ENCODE data around the gene TLCD3B.

Gene TLCD3B

GRCh38 chr16:30054451-30054850 is 23.4 kb upstream of the TLCD3B start:
- no peak for TF ChIP-seq CTCF (IDR thresholded peaks at IDR 0.05; ENCODE audit: insufficient read depth, low read length, poor library complexity, severe bottlenecking)
- Histone ChIP-seq H3K4me3 (replicated peaks; ENCODE audit: low read depth, low read length) (no peak overlapping the region), H3K36me3 (ENCODE audit: control insufficient read depth, insufficient read depth, low read length) (no peaks in the 10 kb centered on the region), H3K27me3 (replicated peaks; ENCODE audit: control insufficient read depth, insufficient read depth, low read length) (no peaks in the 10 kb centered on the region)
- no peak for DNase-seq (ENCODE audit: extremely low read depth, insufficient read length)

- H3K4me3 ChIP-seq (replicated peaks; ENCODE audit: low read depth, low read length), result peak overlapping the region; percentile 71
- DNase-seq (ENCODE audit: extremely low read depth, insufficient read length), result no peak
- H3K27me3 ChIP-seq (replicated peaks; ENCODE audit: control insufficient read depth, insufficient read depth, low read length), result no peaks in the 10 kb centered on the region
- no peak for TF ChIP-seq CTCF (IDR thresholded peaks at IDR 0.05; ENCODE audit: insufficient read depth, low read length, poor library complexity, severe bottlenecking)
- no peaks in the 10 kb centered on the region for H3K36me3 ChIP-seq (ENCODE audit: control insufficient read depth, insufficient read depth, low read length)
Observed at GRCh38 chr16:30053376-30054015, 22.4 kb upstream of the TLCD3B start.

GRCh38 chr16:30052671-30053372 is 21.8 kb upstream of the TLCD3B start:
- peak overlapping the region; percentile 71 for H3K4me3 ChIP-seq (replicated peaks; ENCODE audit: low read depth, low read length)
- DNase-seq (ENCODE audit: extremely low read depth, insufficient read length), result peak; percentile 94
- H3K27me3 ChIP-seq (replicated peaks; ENCODE audit: control insufficient read depth, insufficient read depth, low read length), result no peaks in the 10 kb centered on the region
- no peak for TF ChIP-seq CTCF (IDR thresholded peaks at IDR 0.05; ENCODE audit: insufficient read depth, low read length, poor library complexity, severe bottlenecking)
- H3K36me3 ChIP-seq (ENCODE audit: control insufficient read depth, insufficient read depth, low read length), result no peaks in the 10 kb centered on the region

- H3K27me3 ChIP-seq (replicated peaks; ENCODE audit: control insufficient read depth, insufficient read depth, low read length), result no peaks in the 10 kb centered on the region
- TF ChIP-seq CTCF (IDR thresholded peaks at IDR 0.05; ENCODE audit: insufficient read depth, low read length, poor library complexity, severe bottlenecking), result no peak
- H3K4me3 ChIP-seq (replicated peaks; ENCODE audit: low read depth, low read length), result no peak overlapping the region
- H3K36me3 ChIP-seq (ENCODE audit: control insufficient read depth, insufficient read depth, low read length), result no peaks in the 10 kb centered on the region
- DNase-seq (ENCODE audit: extremely low read depth, insufficient read length), result no peak
Observed at GRCh38 chr16:30051518-30051917, 20.4 kb upstream of the TLCD3B start.

GRCh38 chr16:30049871-30050270 is 18.8 kb upstream of the TLCD3B start:
- H3K4me3 ChIP-seq (replicated peaks; ENCODE audit: low read depth, low read length), result no peak overlapping the region
- DNase-seq (ENCODE audit: extremely low read depth, insufficient read length), result no peak
- TF ChIP-seq CTCF (IDR thresholded peaks at IDR 0.05; ENCODE audit: insufficient read depth, low read length, poor library complexity, severe bottlenecking), result no peak
- H3K36me3 ChIP-seq (ENCODE audit: control insufficient read depth, insufficient read depth, low read length), result no peaks in the 10 kb centered on the region
- H3K27me3 ChIP-seq (replicated peaks; ENCODE audit: control insufficient read depth, insufficient read depth, low read length), result no peaks in the 10 kb centered on the region
